GM20000 (cell line): Measurements from ENCODE around the gene TOR3A.

Source experiments
- DNase-seq: peaks from one replicate; pipeline ENCODE4 v3.0.0; 2012; ENCODE audit warnings: low spot score
- CTCF ChIP-seq: IDR thresholded peaks from 2 replicates; pipeline ENCODE4 v1.5.1; 2012; ENCODE audit warnings: mild to moderate bottlenecking, control low read depth; ENCODE audit errors: extremely low read depth, missing control alignments

Gene TOR3A

GRCh38 chr1:179090923-179091322, 9.1 kb downstream of the TOR3A start:
- no peak for DNase-seq
- no peak for TF ChIP-seq CTCF

DNA sequence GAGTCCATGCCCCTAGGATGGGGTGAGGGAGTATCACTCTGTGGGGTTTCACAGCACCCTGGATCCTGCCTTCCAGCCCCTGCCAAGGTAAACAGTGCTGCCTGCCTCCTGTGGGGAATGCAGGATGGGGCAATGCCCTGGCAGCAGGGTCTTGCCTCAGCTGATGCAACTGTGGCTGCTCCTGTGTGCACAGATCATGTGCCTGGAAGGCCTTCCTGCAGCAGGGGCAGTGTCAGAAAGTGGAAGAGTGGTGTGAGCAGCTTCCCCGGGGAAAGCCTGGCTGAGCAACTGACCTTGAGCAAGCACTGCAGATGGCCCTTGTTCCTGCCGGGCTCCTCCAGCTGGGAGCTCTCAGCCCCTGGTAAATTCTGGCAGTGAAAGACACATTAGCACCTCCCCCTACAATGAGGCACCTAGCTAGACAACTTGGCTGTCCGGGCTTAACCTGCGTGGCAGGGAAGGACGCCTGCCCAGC, 9.9 kb downstream of the TOR3A start:
- TF ChIP-seq CTCF: no peak
- DNase-seq: no peak

- no peak for DNase-seq
- no peak for TF ChIP-seq CTCF
These were observed 11.1 kb downstream of the TOR3A start for GRCh38 chr1:179092896-179093461.

DNA sequence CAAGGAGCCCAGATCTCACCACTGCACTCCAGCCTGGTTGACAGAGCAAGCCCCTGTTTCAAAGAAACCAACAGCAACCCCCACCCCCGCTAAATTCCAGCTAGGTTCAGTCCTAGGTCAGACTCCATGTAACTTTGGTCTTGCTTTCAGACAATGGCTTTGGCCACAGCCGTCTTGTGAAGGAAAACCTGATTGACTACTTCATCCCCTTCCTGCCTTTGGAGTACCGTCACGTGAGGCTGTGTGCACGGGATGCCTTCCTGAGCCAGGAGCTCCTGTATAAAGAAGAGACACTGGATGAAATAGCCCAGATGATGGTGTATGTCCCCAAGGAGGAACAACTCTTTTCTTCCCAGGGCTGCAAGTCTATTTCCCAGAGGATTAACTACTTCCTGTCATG, 12.9 kb downstream of the TOR3A start:
- no peak for DNase-seq
- no peak for TF ChIP-seq CTCF

DNA sequence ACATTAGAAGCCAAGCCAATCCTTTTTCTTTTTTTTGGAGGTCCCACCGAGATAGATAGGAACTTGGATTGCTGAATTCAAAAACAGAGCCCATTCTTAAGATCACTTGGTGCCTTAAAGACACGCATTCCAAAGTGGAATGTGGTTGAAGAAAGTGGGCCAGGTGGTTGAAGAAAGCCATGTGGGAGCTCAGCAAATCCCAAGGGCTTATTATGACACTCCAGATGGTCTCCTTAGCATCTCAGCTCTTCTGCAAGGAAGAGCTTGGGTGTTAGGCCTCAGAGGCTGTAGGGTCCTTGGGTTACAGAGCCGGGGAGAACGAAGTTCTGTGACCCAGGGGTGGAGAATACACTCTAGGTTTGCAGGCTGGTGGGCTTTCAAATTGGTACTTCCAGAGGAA, 13.5 kb downstream of the TOR3A start:
- no peak for DNase-seq
- no peak for TF ChIP-seq CTCF

GRCh38 chr1:179095924-179096323, 14.1 kb downstream of the TOR3A start:
- no peak for TF ChIP-seq CTCF
- no peak for DNase-seq

GRCh38 chr1:179099891-179100290, 18.0 kb downstream of the TOR3A start:
- TF ChIP-seq CTCF: no peak
- no peak for DNase-seq
